HCT116 (cell line): ENCODE results near the gene NFS1. TPM values are rescaled to one million over a fixed set of nuclear protein-coding genes. Genes with fewer than 3 reads are reported as not detected.

Experiments used
- ATAC-seq: fragments of 200-7000 bp; cut with Tn5 transposase; 2 replicates; pipeline ENCODE4 v1.9.1; 2020; ENCODE audit warnings: mild to moderate bottlenecking, moderate library complexity
- BruUV-seq: library from RNA; stranded (reverse); fragments of 400-500 nt; replicated peaks from 2 replicates; lab custom pipeline; 2021; lab: Mats Ljungman, UMichigan
- CTCF ChIA-PET: fragments of 300-600 bp; sonication (Branson Sonifier 250); formaldehyde crosslinking; loops from one replicate; lab custom pipeline; 2021; ENCODE audit warnings: antibody characterized with exemption; lab: Charles Lee
- POLR2A ChIA-PET: fragments of 300-600, 350-600 bp; sonication (Branson Sonifier 250); formaldehyde crosslinking; loops from one replicate; lab custom pipeline; 2021; ENCODE audit warnings: antibody characterized with exemption; lab: Charles Lee
- RAD21 ChIA-PET, 2 experiments: fragments of 300-600 bp; sonication (Branson Sonifier 250); formaldehyde crosslinking; loops; one replicate each; lab custom pipeline; 2023; ENCODE audit warnings: low total read pairs in 2 of 2; ENCODE audit not compliant: uncharacterized antibody in 2 of 2, unreplicated experiment in 2 of 2, low non-redundant PET in 1 of 2; lab: Charles Lee
- DNase-seq: peaks from one replicate; pipeline ENCODE4 v3.0.0-alpha.2; 2010; ENCODE audit warnings: low read depth, low spot score
- H2AFZ ChIP-seq: fragments of 200-600 bp; shearing (Covaris generic), sonication (generic); 2 replicates; pipeline ENCODE4 v1.6.1; 2017; ENCODE audit warnings: low read depth, mixed run types, mixed read lengths, antibody characterized with exemption, low read length; ENCODE audit not compliant: poor library complexity, severe bottlenecking
- H3K27ac ChIP-seq: 2 replicates; pipeline ENCODE4 v1.5.1; 2012; ENCODE audit warnings: low read depth, low read length
- H3K27me3 ChIP-seq: fragments of 200-600 bp; sonication (generic); 2 replicates; pipeline ENCODE4 v1.6.1; 2016; ENCODE audit warnings: mixed run types, low read length, mixed read lengths; ENCODE audit not compliant: insufficient read depth
- H3K36me3 ChIP-seq, 2 experiments: fragments of 200-500 bp in 1 of 2; fragments of 200-600 bp in 1 of 2; sonication (Bioruptor generic) in 1 of 2; sonication (generic) in 1 of 2; 2 replicates each; pipeline versions ENCODE4 v1.5.1 to v1.6.1; 2014 to 2016; ENCODE audit warnings: low read length in 2 of 2, inconsistent platforms in 1 of 2, mixed read lengths in 1 of 2, mixed run types in 1 of 2; ENCODE audit not compliant: insufficient read depth in 2 of 2, control insufficient read depth in 1 of 2
- H3K4me1 ChIP-seq, 2 experiments: fragments of 200-600 bp in 1 of 2; sonication (generic) in 1 of 2; 2 replicates each; pipeline versions ENCODE4 v1.5.1 to v1.6.1; 2012 to 2017; ENCODE audit warnings: low read length in 2 of 2, inconsistent platforms in 1 of 2, mild to moderate bottlenecking in 1 of 2, mixed read lengths in 1 of 2, mixed run types in 1 of 2, moderate library complexity in 1 of 2; ENCODE audit not compliant: insufficient read depth in 2 of 2, control insufficient read depth in 1 of 2
- H3K4me2 ChIP-seq: fragments of 200-600 bp; sonication (generic); 2 replicates; pipeline ENCODE4 v1.6.1; 2017; ENCODE audit warnings: mixed run types, low read length, mixed read lengths
- H3K4me3 ChIP-seq, 2 experiments: fragments of 200-600 bp in 1 of 2; sonication (generic) in 1 of 2; replicated peaks in 1 of 2; 2 replicates each; pipeline ENCODE4 v1.5.1; 2011 to 2016; ENCODE audit warnings: low read length in 2 of 2, control low read depth in 1 of 2, low read depth in 1 of 2, mild to moderate bottlenecking in 1 of 2, mixed read lengths in 1 of 2, mixed run types in 1 of 2
- H3K79me2 ChIP-seq: fragments of 200-600 bp; sonication (generic); 2 replicates; pipeline ENCODE4 v1.6.1; 2017; ENCODE audit warnings: mild to moderate bottlenecking, mixed run types, low read length, moderate library complexity, mixed read lengths; ENCODE audit not compliant: insufficient read depth
- H3K9ac ChIP-seq: fragments of 200-600 bp; sonication (generic); 2 replicates; pipeline ENCODE4 v1.6.1; 2016; ENCODE audit warnings: low read length, mixed read lengths
- H3K9me2 ChIP-seq: fragments of 200-600 bp; sonication (generic), shearing (Covaris generic); 2 replicates; pipeline ENCODE4 v1.6.1; 2017; ENCODE audit warnings: mixed run types, mild to moderate bottlenecking, moderate library complexity; ENCODE audit not compliant: insufficient read depth
- H3K9me3 ChIP-seq, 2 experiments: fragments of 200-500 bp in 1 of 2; fragments of 200-600 bp in 1 of 2; sonication (Bioruptor generic) in 1 of 2; sonication (generic) in 1 of 2; 2 replicates each; pipeline ENCODE4 v1.6.1; 2014 to 2017; ENCODE audit warnings: low read length in 2 of 2, mixed read lengths in 2 of 2, inconsistent platforms in 1 of 2, low read depth in 1 of 2, mild to moderate bottlenecking in 1 of 2, mixed run types in 1 of 2, moderate library complexity in 1 of 2; ENCODE audit not compliant: control insufficient read depth in 1 of 2, insufficient read depth in 1 of 2
- H4K20me1 ChIP-seq: fragments of 200-600 bp; sonication (generic), shearing (Covaris generic); 2 replicates; pipeline ENCODE4 v1.6.1; 2017; ENCODE audit warnings: mixed run types, mild to moderate bottlenecking, moderate library complexity; ENCODE audit not compliant: insufficient read depth
- ATF3 ChIP-seq: IDR thresholded peaks from 2 replicates; pipeline ENCODE4 v1.6.1; 2012
- CEBPB ChIP-seq: IDR thresholded peaks from 2 replicates; pipeline ENCODE4 v1.6.1; 2012; ENCODE audit warnings: low read depth
- CTCF ChIP-seq, 3 experiments: fragments of 200-600 bp in 1 of 3; sonication (generic) in 1 of 3; IDR thresholded peaks in 2 of 3; conservative IDR thresholded peaks in 1 of 3; 2 replicates each; pipeline ENCODE4 v1.5.1; 2012 to 2017; ENCODE audit warnings: low read depth in 2 of 3, low read length in 2 of 3, antibody characterized with exemption in 1 of 3, borderline replicate concordance in 1 of 3, control low read depth in 1 of 3, mild to moderate bottlenecking in 1 of 3, mixed read lengths in 1 of 3, mixed run types in 1 of 3, moderate library complexity in 1 of 3; ENCODE audit not compliant: insufficient read depth in 1 of 3
- EZH2 ChIP-seq: fragments of 200-600 bp; sonication (generic); IDR thresholded peaks from 2 replicates; pipeline ENCODE4 v1.6.1; 2017; ENCODE audit warnings: antibody characterized with exemption, mixed run types
- EZH2phosphoT487 ChIP-seq: fragments of 200-600 bp; IDR thresholded peaks from 2 replicates; pipeline ENCODE4 v1.6.1; 2018; ENCODE audit warnings: antibody characterized with exemption, borderline replicate concordance
- FOSL1 ChIP-seq: IDR thresholded peaks from 2 replicates; pipeline ENCODE4 v1.6.1; 2012; ENCODE audit warnings: low read depth
- MAX ChIP-seq: IDR thresholded peaks from 2 replicates; pipeline ENCODE4 v1.6.1; 2012
- POLR2AphosphoS5 ChIP-seq: IDR thresholded peaks from 2 replicates; pipeline ENCODE4 v1.6.1; 2011; ENCODE audit warnings: mild to moderate bottlenecking, low read depth, low read length, moderate library complexity
- RAD21 ChIP-seq: IDR thresholded peaks from 2 replicates; pipeline ENCODE4 v1.6.1; 2012; ENCODE audit warnings: low read depth, mild to moderate bottlenecking
- SIN3A ChIP-seq: IDR thresholded peaks from 2 replicates; pipeline ENCODE4 v1.6.1; 2012; ENCODE audit warnings: low read depth
- SRF ChIP-seq: IDR thresholded peaks from 2 replicates; pipeline ENCODE4 v1.6.1; 2012; ENCODE audit warnings: low read depth
- TCF7L2 ChIP-seq: IDR thresholded peaks from 2 replicates; pipeline ENCODE4 v1.7.0; 2011; ENCODE audit warnings: borderline replicate concordance, inconsistent platforms; ENCODE audit not compliant: insufficient read depth, insufficient read length; ENCODE audit errors: extremely low read depth
- ZFX ChIP-seq: fragments of 450-650 bp; IDR thresholded peaks from 2 replicates; pipeline ENCODE4 v1.6.1; 2017
- ZNF274 ChIP-seq: fragments of 200-500 bp; sonication (Bioruptor generic); IDR thresholded peaks from 2 replicates; pipeline ENCODE4 v1.6.1; 2014; ENCODE audit warnings: mild to moderate bottlenecking, low read depth, low read length, inconsistent platforms
- intact Hi-C: fragments of 100-400 bp; cut with micrococcal nuclease; formaldehyde crosslinking; loops from 2 replicates; pipeline ENCODE4 v1.10.0; 2022
- total RNA-seq: library from RNA; stranded (reverse); gene quantifications from one replicate; pipeline ENCODE4 v1.2.1, GENCODE V29; 2021; ENCODE audit not compliant: unreplicated experiment

The NFS1 gene
- total RNA-seq, 1 experiment from 2014 or later, result 33.9 TPM

- intact Hi-C loops, result no loop called here
- H3K4me2 ChIP-seq, result no peak overlapping the region
- no peaks in the 10 kb centered on the region for H3K27me3 ChIP-seq
- no peaks in the 10 kb centered on the region for H3K9me3 ChIP-seq
- peaks cover 4 to 13% of the 10 kb centered on the region in 2 experiments; a peak in 3 of 4 replicates for H3K36me3 ChIP-seq
- no peak overlapping the region for H3K4me3 ChIP-seq
- ATAC-seq (no peak), DNase-seq (no peak)
- H3K9me2 ChIP-seq, result no peaks in the 10 kb centered on the region
- peaks cover 7% of the 10 kb centered on the region; the same call in 1 of the 2 replicates for H4K20me1 ChIP-seq
- ChIA-PET CTCF (no interaction called here), RAD21 (no interaction called here), POLR2A (no interaction called here)
- no peak overlapping the region for H3K27ac ChIP-seq
- no peak overlapping the region for H2AFZ ChIP-seq
- no peaks in the 10 kb centered on the region for H3K4me1 ChIP-seq
- TF ChIP-seq SIN3A (no peak), RAD21 (no peak), CTCF (IDR thresholded peaks at IDR 0.05 in 2 of 3, conservative IDR thresholded peaks at IDR 0.05 in 1 of 3; ENCODE audit: borderline replicate concordance in 1 of 3, insufficient read depth in 1 of 3, low read depth in 2 of 3, low read length in 2 of 3) (no peak), CEBPB (no peak), EZH2phosphoT487 (no peak), ZNF274 (no peak), POLR2AphosphoS5 (no peak), SRF (no peak), FOSL1 (no peak), MAX (no peak), ATF3 (no peak), TCF7L2 (no peak), EZH2 (no peak), ZFX (no peak)
- BruUV-seq, result no TSS peak
- no peak overlapping the region for H3K9ac ChIP-seq
- peaks cover 69% of the 10 kb centered on the region for H3K79me2 ChIP-seq
Observed at GRCh38 chr20:35636095-35636494, 63.1 kb downstream of the NFS1 start.
